Measurements from ENCODE around the gene UBR2.
A peak's percentile ranks its signal among the peaks of the same experiment; 100 is the strongest.

Gene UBR2

GRCh38 chr6:42563697-42564505 is at the start of gene UBR2:
TSS of gene UBR2 (plus strand) at chr6:42564029. CDS start at chr6:42564320, 291 bp downstream.
- Histone ChIP-seq H3K27me3 (ENCODE audit: control insufficient read depth in 2 of 2, insufficient read depth in 2 of 2, low read length in 2 of 2) (no peaks in the 10 kb centered on the region), H3K9me3 (ENCODE audit: control insufficient read depth in 2 of 2, low read length in 2 of 2) (no peaks in the 10 kb centered on the region), H3K4me3 (ENCODE audit: low read length in 2 of 2) (peak within 1 kb of the TSS; percentile 94 to 98), H3K4me1 (ENCODE audit: control insufficient read depth in 2 of 2, insufficient read depth in 2 of 2, low read length in 2 of 2) (peaks cover 13 to 17% of the 10 kb centered on the region in 2 donors), H3K27ac (ENCODE audit: low read depth in 2 of 2, low read length in 2 of 2) (peak within 1 kb of the TSS; percentile 97 to 99), H3K9ac (ENCODE audit: low read depth in 1 of 2, low read length in 2 of 2) (peak within 1 kb of the TSS; percentile 95 to 99), H3K36me3 (ENCODE audit: control insufficient read depth in 2 of 2, insufficient read depth in 2 of 2, low read length in 2 of 2) (no peaks in the 10 kb centered on the region)

DNA sequence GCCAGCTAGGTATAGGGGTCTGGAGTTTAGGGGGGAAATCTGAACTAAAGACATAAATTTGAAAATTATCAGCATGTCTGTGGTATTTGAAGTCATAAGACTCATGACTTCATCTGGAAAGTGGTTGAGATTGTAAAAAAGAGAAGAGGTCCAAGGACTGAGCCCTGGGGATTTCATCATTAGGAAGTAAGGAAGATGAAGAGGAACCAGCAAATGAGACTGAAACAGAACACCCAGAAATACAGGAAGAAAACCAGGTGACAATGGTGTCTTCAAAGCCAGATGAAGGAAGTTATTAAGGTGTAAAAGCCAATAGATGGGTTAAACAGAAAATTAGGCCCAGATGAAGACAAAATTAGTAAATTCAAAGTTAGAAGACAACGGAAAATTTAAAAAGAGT is 49.1 kb upstream of the UBR2 start:
- Histone ChIP-seq H3K9ac (ENCODE audit: low read depth in 1 of 2, low read length in 2 of 2) (no peak overlapping the region), H3K27ac (ENCODE audit: low read depth in 2 of 2, low read length in 2 of 2) (no peak overlapping the region), H3K9me3 (ENCODE audit: control insufficient read depth in 2 of 2, low read length in 2 of 2) (no peaks in the 10 kb centered on the region), H3K4me3 (ENCODE audit: low read length in 2 of 2) (no peak overlapping the region), H3K36me3 (ENCODE audit: control insufficient read depth in 2 of 2, insufficient read depth in 2 of 2, low read length in 2 of 2) (no peaks in the 10 kb centered on the region), H3K27me3 (ENCODE audit: control insufficient read depth in 2 of 2, insufficient read depth in 2 of 2, low read length in 2 of 2) (no peaks in the 10 kb centered on the region), H3K4me1 (ENCODE audit: control insufficient read depth in 2 of 2, insufficient read depth in 2 of 2, low read length in 2 of 2) (no peaks in the 10 kb centered on the region)

GRCh38 chr6:42519779-42520178 is 44.0 kb upstream of the UBR2 start:
- Histone ChIP-seq H3K4me1 (ENCODE audit: control insufficient read depth in 2 of 2, insufficient read depth in 2 of 2, low read length in 2 of 2) (no peaks in the 10 kb centered on the region), H3K36me3 (ENCODE audit: control insufficient read depth in 2 of 2, insufficient read depth in 2 of 2, low read length in 2 of 2) (no peaks in the 10 kb centered on the region), H3K4me3 (ENCODE audit: low read length in 2 of 2) (no peak overlapping the region), H3K27me3 (ENCODE audit: control insufficient read depth in 2 of 2, insufficient read depth in 2 of 2, low read length in 2 of 2) (no peaks in the 10 kb centered on the region), H3K27ac (ENCODE audit: low read depth in 2 of 2, low read length in 2 of 2) (no peak overlapping the region), H3K9me3 (ENCODE audit: control insufficient read depth in 2 of 2, low read length in 2 of 2) (no peaks in the 10 kb centered on the region), H3K9ac (ENCODE audit: low read depth in 1 of 2, low read length in 2 of 2) (no peak overlapping the region)

DNA sequence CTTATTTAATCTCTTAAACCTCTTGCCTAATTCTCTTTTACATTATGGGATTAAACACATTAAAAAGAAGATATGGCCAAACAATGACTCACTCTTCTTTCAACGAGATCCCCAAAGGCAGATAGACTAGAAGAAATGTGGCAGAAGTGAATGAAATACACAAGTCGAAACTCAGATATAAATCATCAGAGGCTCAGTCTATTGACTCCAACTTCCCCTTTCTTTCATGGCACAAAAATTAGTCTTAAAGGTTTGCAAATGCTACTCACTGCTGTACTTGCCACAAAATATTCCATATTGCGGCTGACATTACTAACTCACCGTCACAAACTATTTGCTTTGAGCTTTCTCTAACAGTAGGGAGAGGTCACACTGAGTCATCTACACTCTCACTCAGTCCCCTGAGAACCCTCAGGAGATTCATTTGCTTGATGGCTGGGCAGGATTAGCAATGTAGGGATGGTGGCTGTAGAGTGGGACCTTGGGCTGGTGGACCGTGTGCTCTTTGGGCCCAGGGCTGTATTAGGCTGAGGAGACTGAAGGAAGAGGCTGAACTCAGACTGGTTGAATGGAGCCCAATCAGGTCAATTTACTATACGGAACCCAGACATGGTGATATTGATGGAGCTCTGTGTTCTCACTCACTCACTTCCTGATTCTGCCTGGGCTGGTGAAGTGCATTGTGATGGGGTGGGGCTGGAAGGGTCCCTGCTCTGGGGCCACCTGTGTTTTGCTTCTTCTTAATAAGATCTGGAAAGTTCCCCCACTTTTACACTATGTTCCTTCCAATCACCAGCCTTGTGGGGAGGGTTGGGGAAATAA is 42.8 kb upstream of the UBR2 start:
- Histone ChIP-seq H3K27ac (ENCODE audit: low read depth in 2 of 2, low read length in 2 of 2) (no peak overlapping the region), H3K36me3 (ENCODE audit: control insufficient read depth in 2 of 2, insufficient read depth in 2 of 2, low read length in 2 of 2) (no peaks in the 10 kb centered on the region), H3K4me1 (ENCODE audit: control insufficient read depth in 2 of 2, insufficient read depth in 2 of 2, low read length in 2 of 2) (no peaks in the 10 kb centered on the region), H3K4me3 (ENCODE audit: low read length in 2 of 2) (no peak overlapping the region), H3K9me3 (ENCODE audit: control insufficient read depth in 2 of 2, low read length in 2 of 2) (no peaks in the 10 kb centered on the region), H3K27me3 (ENCODE audit: control insufficient read depth in 2 of 2, insufficient read depth in 2 of 2, low read length in 2 of 2) (no peaks in the 10 kb centered on the region), H3K9ac (ENCODE audit: low read depth in 1 of 2, low read length in 2 of 2) (no peak overlapping the region)

DNA sequence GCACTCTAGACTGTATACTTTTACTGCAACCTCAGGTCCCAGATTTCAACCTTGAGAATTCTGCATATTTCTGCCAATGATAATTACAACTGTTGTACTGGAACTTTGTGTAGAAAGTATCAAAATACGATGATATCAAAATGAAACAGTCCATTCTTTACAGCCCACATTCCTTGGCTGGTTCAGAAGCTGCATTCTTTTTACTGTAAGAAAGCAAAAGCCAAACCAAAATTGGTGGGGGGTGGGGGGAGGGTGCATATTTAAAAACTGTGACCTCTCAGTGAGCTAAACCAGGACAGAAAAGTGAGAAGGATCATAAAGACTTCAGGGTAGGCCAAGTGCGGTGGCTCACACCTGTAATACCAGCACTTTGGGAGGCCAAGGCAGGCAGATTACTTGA is 41.8 kb upstream of the UBR2 start:
- Histone ChIP-seq H3K4me3 (ENCODE audit: low read length in 2 of 2) (no peak overlapping the region), H3K9ac (ENCODE audit: low read depth in 1 of 2, low read length in 2 of 2) (no peak overlapping the region), H3K27ac (ENCODE audit: low read depth in 2 of 2, low read length in 2 of 2) (no peak overlapping the region), H3K4me1 (ENCODE audit: control insufficient read depth in 2 of 2, insufficient read depth in 2 of 2, low read length in 2 of 2) (no peaks in the 10 kb centered on the region), H3K27me3 (ENCODE audit: control insufficient read depth in 2 of 2, insufficient read depth in 2 of 2, low read length in 2 of 2) (no peaks in the 10 kb centered on the region), H3K36me3 (ENCODE audit: control insufficient read depth in 2 of 2, insufficient read depth in 2 of 2, low read length in 2 of 2) (no peaks in the 10 kb centered on the region), H3K9me3 (ENCODE audit: control insufficient read depth in 2 of 2, low read length in 2 of 2) (no peaks in the 10 kb centered on the region)

DNA sequence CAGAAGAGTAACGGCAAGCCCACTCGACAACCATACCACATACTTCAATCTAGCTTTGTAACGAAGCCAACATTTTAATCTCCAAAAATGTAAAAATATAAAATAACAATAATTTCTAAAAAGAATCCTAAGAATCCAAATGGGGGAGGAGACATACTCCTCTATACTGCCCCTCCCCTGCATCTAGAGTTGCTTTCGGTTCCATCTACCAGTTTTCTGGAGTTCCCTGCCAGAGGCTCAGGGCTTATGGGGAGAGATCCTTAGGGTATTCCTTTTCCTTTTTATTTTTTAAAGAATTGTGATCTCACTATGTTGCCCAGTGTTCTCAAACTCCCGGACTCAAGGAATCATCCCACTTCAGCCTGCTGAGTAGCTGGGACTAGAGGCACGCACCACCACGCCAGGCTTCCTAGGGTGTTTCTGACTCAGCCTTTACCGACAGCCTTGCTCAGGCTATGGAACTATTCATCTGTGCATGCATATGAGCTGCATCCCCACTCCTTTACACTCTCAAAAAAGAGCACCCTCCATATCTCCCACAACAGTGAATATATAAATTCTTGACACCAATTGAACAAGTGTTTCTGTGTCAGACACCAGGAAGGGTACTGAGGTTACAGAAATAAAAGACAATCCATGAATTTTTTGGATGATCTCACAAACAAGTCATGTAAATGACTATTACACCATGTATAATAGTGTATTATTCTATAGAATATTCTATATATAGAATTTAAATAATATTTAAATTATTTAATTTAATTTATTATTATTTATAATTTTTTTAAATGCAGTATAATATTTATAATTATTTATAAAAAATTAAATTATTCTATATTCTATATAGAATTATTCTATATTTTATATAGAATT is 40.7 kb upstream of the UBR2 start:
- Histone ChIP-seq H3K27me3 (ENCODE audit: control insufficient read depth in 2 of 2, insufficient read depth in 2 of 2, low read length in 2 of 2) (no peaks in the 10 kb centered on the region), H3K9me3 (ENCODE audit: control insufficient read depth in 2 of 2, low read length in 2 of 2) (no peaks in the 10 kb centered on the region), H3K4me1 (ENCODE audit: control insufficient read depth in 2 of 2, insufficient read depth in 2 of 2, low read length in 2 of 2) (no peaks in the 10 kb centered on the region), H3K27ac (ENCODE audit: low read depth in 2 of 2, low read length in 2 of 2) (no peak overlapping the region), H3K4me3 (ENCODE audit: low read length in 2 of 2) (no peak overlapping the region), H3K9ac (ENCODE audit: low read depth in 1 of 2, low read length in 2 of 2) (no peak overlapping the region), H3K36me3 (ENCODE audit: control insufficient read depth in 2 of 2, insufficient read depth in 2 of 2, low read length in 2 of 2) (no peaks in the 10 kb centered on the region)

DNA sequence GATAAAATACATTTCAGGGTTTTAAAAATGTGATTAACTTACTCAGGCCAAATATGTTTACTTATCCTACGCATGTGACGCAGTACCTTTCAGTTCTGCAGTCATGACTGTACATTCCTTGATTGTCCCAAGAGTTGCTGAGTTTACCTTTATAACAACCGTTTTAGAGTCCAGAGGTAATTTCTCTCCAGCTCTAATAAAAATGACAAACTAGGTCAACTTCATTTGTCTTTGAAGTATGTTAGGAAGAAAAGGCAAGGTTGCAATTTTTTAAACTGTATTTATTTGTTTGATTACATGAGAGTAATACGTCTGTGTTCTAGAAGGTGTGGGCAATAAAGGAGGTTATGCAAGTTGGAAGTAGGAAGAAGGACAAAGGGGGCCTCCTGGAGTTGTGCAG is 38.6 kb upstream of the UBR2 start:
- Histone ChIP-seq H3K27ac (ENCODE audit: low read depth in 2 of 2, low read length in 2 of 2) (no peak overlapping the region), H3K4me1 (ENCODE audit: control insufficient read depth in 2 of 2, insufficient read depth in 2 of 2, low read length in 2 of 2) (no peaks in the 10 kb centered on the region), H3K4me3 (ENCODE audit: low read length in 2 of 2) (no peak overlapping the region), H3K9ac (ENCODE audit: low read depth in 1 of 2, low read length in 2 of 2) (no peak overlapping the region), H3K27me3 (ENCODE audit: control insufficient read depth in 2 of 2, insufficient read depth in 2 of 2, low read length in 2 of 2) (no peaks in the 10 kb centered on the region), H3K9me3 (ENCODE audit: control insufficient read depth in 2 of 2, low read length in 2 of 2) (no peaks in the 10 kb centered on the region), H3K36me3 (ENCODE audit: control insufficient read depth in 2 of 2, insufficient read depth in 2 of 2, low read length in 2 of 2) (no peaks in the 10 kb centered on the region)

DNA sequence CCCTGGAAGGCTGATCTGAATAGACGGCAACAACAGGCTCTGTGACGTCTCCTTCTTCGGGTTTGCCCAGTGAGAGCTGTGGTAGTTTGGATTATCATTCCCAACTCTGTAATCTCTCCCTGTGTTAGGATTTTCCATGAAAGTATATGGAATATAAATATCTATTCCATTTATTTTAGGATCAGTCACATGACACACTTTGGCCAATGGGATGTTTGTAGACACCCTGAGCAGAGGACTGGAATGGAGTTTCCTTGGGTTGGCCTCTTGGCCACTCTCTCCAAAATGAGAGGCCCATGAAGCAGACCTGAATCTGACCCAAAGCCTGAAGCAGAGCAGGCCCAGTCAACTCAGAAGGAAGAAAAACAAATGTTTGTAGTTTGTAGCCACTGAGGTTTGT is 37.2 kb upstream of the UBR2 start:
- no peak overlapping the region for H3K27ac ChIP-seq (ENCODE audit: low read depth in 2 of 2, low read length in 2 of 2)
- no peaks in the 10 kb centered on the region for H3K4me1 ChIP-seq (ENCODE audit: control insufficient read depth in 2 of 2, insufficient read depth in 2 of 2, low read length in 2 of 2)
- H3K4me3 ChIP-seq (ENCODE audit: low read length in 2 of 2) = no peak overlapping the region
- no peaks in the 10 kb centered on the region for H3K36me3 ChIP-seq (ENCODE audit: control insufficient read depth in 2 of 2, insufficient read depth in 2 of 2, low read length in 2 of 2)
- H3K9me3 ChIP-seq (ENCODE audit: control insufficient read depth in 2 of 2, low read length in 2 of 2) = no peaks in the 10 kb centered on the region
- no peaks in the 10 kb centered on the region for H3K27me3 ChIP-seq (ENCODE audit: control insufficient read depth in 2 of 2, insufficient read depth in 2 of 2, low read length in 2 of 2)
- H3K9ac ChIP-seq (ENCODE audit: low read depth in 1 of 2, low read length in 2 of 2) = no peak overlapping the region

GRCh38 chr6:42527204-42527603 is 36.6 kb upstream of the UBR2 start:
- Histone ChIP-seq H3K27me3 (ENCODE audit: control insufficient read depth in 2 of 2, insufficient read depth in 2 of 2, low read length in 2 of 2) (no peaks in the 10 kb centered on the region), H3K4me1 (ENCODE audit: control insufficient read depth in 2 of 2, insufficient read depth in 2 of 2, low read length in 2 of 2) (no peaks in the 10 kb centered on the region), H3K4me3 (ENCODE audit: low read length in 2 of 2) (no peak overlapping the region), H3K27ac (ENCODE audit: low read depth in 2 of 2, low read length in 2 of 2) (no peak overlapping the region), H3K9me3 (ENCODE audit: control insufficient read depth in 2 of 2, low read length in 2 of 2) (no peaks in the 10 kb centered on the region), H3K9ac (ENCODE audit: low read depth in 1 of 2, low read length in 2 of 2) (no peak overlapping the region), H3K36me3 (ENCODE audit: control insufficient read depth in 2 of 2, insufficient read depth in 2 of 2, low read length in 2 of 2) (no peaks in the 10 kb centered on the region)

DNA sequence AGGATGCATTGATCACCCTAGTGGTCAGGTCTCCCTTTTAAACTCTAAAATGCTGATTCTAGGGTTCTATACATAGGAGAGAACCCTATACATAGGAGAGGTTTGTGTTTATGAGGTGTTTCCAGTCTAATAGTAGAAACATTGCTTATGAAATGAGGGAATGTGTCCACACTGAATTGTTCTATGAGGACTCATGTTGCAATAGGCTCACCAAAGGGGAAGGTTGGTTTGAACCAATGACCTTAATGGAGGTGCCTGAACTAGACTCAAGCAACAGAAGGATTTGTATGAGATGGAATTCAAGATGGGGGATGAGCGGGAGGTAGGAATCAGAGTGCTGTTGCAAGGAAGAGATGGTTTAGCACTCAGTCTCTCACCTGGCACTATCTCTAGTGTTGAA is 33.5 kb upstream of the UBR2 start:
- no peak overlapping the region for H3K27ac ChIP-seq (ENCODE audit: low read depth in 2 of 2, low read length in 2 of 2)
- no peak overlapping the region for H3K4me3 ChIP-seq (ENCODE audit: low read length in 2 of 2)
- H3K4me1 ChIP-seq (ENCODE audit: control insufficient read depth in 2 of 2, insufficient read depth in 2 of 2, low read length in 2 of 2) = no peaks in the 10 kb centered on the region
- H3K9ac ChIP-seq (ENCODE audit: low read depth in 1 of 2, low read length in 2 of 2) = no peak overlapping the region
- H3K9me3 ChIP-seq (ENCODE audit: control insufficient read depth in 2 of 2, low read length in 2 of 2) = no peaks in the 10 kb centered on the region
- H3K27me3 ChIP-seq (ENCODE audit: control insufficient read depth in 2 of 2, insufficient read depth in 2 of 2, low read length in 2 of 2) = no peaks in the 10 kb centered on the region
- no peaks in the 10 kb centered on the region for H3K36me3 ChIP-seq (ENCODE audit: control insufficient read depth in 2 of 2, insufficient read depth in 2 of 2, low read length in 2 of 2)

All from mucosa of rectum (tissue), 2 donors.